Neutrophil (primary cell): ENCODE measurements around the gene C2CD2.

ENCODE experiments used
- H3K27ac ChIP-seq: fragments of 200-600 bp; sonication (generic); 2 replicates; pipeline ENCODE4 v1.5.1; 2016; ENCODE audit warnings: mild to moderate bottlenecking, moderate library complexity
- H3K27me3 ChIP-seq: fragments of 200-600 bp; sonication (generic); 2 replicates; pipeline ENCODE4 v1.6.0; 2016; ENCODE audit warnings: mild to moderate bottlenecking
- H3K36me3 ChIP-seq: fragments of 200-600 bp; sonication (generic); 2 replicates; pipeline ENCODE4 v1.5.1; 2017
- H3K4me1 ChIP-seq, 2 experiments: fragments of 200-600 bp in 1 of 2; sonication (generic) in 1 of 2; 1 replicate in 1 of 2; 2 replicates in 1 of 2; pipeline versions ENCODE4 v1.5.1 to v1.6.1; 2013 to 2016; ENCODE audit warnings: low read depth in 1 of 2, low read length in 1 of 2, mild to moderate bottlenecking in 1 of 2, moderate library complexity in 1 of 2; ENCODE audit not compliant: control insufficient read depth in 1 of 2, insufficient read depth in 1 of 2
- H3K4me3 ChIP-seq, 2 experiments: fragments of 200-600 bp in 1 of 2; sonication (generic) in 1 of 2; 1 replicate in 1 of 2; 2 replicates in 1 of 2; pipeline ENCODE4 v1.5.1; 2013 to 2016; ENCODE audit warnings: low read depth in 1 of 2, low read length in 1 of 2, mild to moderate bottlenecking in 1 of 2, moderate library complexity in 1 of 2
- H3K9me3 ChIP-seq: fragments of 200-600 bp; sonication (generic); 2 replicates; pipeline ENCODE4 v1.5.1; 2016
- TF ChIP-seq, protein P1 (sequence below): fragments of 200-600 bp; sonication (generic); IDR thresholded peaks from 2 replicates; pipeline ENCODE4 v1.5.1; 2016; ENCODE audit warnings: antibody characterized with exemption

The C2CD2 gene

DNA sequence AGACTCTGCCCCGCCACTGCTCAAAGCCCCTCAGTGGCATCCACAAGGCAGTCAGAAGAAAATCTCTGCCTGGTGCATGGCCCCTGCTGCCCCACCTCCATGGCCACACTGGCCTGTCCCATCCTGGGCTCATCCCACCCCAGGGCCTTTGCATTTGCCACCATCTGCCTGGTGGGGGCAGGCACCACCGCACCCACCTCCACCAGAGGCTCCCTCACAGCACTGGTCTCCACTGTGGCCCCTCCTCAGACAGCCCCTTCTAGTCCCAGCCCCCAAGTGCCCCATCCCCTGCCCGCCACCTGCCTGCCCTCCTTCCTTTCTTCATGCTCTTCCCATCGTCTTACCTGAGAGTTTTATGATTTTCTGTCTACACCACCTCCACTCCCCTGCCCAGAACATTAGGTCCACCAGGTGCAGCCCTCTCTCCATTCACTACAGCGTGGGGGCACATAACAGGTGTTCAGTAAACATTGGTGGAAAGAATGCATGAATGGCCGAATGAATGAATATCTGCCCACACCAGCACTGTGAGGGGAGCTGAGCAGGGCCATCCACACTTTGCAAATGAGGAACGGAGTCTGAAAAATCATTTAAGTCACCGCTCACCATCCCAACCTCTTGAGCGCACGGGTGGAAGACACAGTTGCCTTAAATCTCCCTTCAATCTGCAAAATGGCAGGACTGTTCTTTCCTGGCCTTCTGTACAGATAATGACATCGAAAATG, 76.7 kb downstream of the C2CD2 start:
- H3K9me3 ChIP-seq = no peaks in the 10 kb centered on the region
- H3K27me3 ChIP-seq = peaks cover 20% of the 10 kb centered on the region
- H3K36me3 ChIP-seq = no peaks in the 10 kb centered on the region
- TF ChIP-seq, protein P1, sequence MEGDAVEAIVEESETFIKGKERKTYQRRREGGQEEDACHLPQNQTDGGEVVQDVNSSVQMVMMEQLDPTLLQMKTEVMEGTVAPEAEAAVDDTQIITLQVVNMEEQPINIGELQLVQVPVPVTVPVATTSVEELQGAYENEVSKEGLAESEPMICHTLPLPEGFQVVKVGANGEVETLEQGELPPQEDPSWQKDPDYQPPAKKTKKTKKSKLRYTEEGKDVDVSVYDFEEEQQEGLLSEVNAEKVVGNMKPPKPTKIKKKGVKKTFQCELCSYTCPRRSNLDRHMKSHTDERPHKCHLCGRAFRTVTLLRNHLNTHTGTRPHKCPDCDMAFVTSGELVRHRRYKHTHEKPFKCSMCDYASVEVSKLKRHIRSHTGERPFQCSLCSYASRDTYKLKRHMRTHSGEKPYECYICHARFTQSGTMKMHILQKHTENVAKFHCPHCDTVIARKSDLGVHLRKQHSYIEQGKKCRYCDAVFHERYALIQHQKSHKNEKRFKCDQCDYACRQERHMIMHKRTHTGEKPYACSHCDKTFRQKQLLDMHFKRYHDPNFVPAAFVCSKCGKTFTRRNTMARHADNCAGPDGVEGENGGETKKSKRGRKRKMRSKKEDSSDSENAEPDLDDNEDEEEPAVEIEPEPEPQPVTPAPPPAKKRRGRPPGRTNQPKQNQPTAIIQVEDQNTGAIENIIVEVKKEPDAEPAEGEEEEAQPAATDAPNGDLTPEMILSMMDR = no peak
- H3K4me1 ChIP-seq = peaks cover 13 to 14% of the 10 kb centered on the region in 2 experiments
- H3K27ac ChIP-seq = no peak overlapping the region
- H3K4me3 ChIP-seq = no peak overlapping the region

DNA sequence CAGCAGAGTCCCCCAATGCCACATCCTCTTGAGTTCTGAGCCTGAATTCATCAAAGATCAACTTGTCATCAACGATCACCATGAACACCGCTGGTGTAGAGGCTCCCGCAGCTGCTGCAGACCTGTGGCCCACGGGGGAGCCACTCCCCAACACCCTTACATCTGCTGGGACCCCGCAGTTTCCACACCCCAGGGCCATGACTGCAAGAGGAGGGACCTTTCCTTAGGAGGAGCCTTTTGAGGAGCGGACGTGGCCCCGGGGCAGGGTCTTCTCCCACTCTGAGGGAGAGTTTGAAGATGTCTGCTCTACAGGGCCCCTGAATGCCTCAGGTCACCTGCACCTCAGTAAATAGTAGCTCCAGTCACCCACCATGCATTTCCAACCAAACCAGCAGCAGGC, 77.4 kb downstream of the C2CD2 start:
- TF ChIP-seq, protein P1 = no peak
- H3K27me3 ChIP-seq = peaks cover 20% of the 10 kb centered on the region

DNA sequence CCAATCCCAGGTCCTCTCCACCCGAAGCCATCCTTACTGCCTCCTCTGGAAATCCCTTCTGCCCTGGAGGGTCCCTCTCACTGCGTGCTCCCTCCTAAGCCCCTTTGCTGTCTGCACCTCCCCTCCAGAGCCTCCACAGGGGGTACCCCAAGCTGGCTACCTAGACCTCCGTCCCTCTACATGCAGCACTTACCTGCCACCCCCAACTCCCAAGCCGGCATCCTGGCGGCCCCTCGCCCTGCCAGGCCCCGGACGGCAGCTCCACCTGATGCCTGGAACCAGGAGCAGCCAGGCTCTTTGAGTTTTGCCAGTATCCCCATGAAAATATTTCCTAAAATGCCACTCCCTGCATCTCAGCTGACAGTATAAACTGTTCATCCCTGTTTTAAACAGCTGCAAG, 78.7 kb downstream of the C2CD2 start:
- TF ChIP-seq, protein P1 = no peak
- peaks cover 20% of the 10 kb centered on the region for H3K27me3 ChIP-seq
- no peak overlapping the region for H3K4me3 ChIP-seq
- no peak overlapping the region for H3K27ac ChIP-seq
- H3K36me3 ChIP-seq = no peaks in the 10 kb centered on the region
- peaks cover 13 to 14% of the 10 kb centered on the region in 2 experiments for H3K4me1 ChIP-seq
- no peaks in the 10 kb centered on the region for H3K9me3 ChIP-seq

More for the DNA sequence above, 77.4 kb downstream of the C2CD2 start:
- H3K4me1 ChIP-seq = peaks cover 13 to 14% of the 10 kb centered on the region in 2 experiments
- H3K9me3 ChIP-seq = no peaks in the 10 kb centered on the region
- H3K4me3 ChIP-seq = no peak overlapping the region
- H3K36me3 ChIP-seq = no peaks in the 10 kb centered on the region
- no peak overlapping the region for H3K27ac ChIP-seq

DNA sequence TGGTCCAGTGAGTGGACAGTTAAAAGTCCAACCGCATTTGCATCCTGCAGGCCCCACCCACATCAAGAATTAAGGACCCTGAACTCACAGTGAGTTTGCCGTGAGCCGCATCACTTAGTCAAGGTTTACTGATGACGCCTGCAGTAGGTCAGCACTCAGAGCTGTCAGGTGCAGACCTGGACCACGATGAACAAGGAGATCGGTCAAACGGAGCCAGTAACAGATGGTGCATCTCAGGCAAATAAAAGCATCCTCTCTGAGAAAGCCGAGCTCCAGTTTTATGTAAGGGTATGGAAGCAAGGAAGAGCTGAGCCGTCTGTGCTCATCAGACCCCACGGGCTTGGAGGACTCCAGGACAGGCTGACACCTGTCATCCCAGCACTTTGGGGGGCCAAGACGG, 79.2 kb downstream of the C2CD2 start:
- Histone ChIP-seq H3K9me3 (no peaks in the 10 kb centered on the region), H3K27me3 (peaks cover 17% of the 10 kb centered on the region), H3K4me1 (peaks cover 11 to 13% of the 10 kb centered on the region in 2 experiments), H3K4me3 (no peak overlapping the region), H3K27ac (no peak overlapping the region), H3K36me3 (no peaks in the 10 kb centered on the region)
- TF ChIP-seq, protein P1 = no peak

DNA sequence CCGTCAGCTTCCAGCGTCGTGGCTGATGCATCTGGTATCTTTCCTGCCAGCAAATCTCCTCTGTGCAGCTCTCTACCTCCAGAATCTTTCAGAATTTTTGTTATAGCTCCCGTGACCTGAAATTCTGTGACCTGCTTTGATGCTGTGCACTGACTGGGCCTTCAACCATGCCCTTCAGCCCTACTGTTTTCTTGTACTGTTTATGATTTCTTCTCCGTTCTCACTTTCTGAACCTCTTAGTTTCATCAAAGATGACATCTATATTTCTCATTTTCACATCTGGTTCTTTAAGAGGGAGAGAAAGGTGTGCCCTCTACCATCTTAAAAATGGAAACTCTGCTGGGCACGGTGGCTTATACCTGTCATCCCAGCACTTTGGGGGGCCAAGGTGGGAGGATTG, 80.4 kb downstream of the C2CD2 start:
- Histone ChIP-seq H3K4me3 (no peak overlapping the region), H3K27me3 (peaks cover 13% of the 10 kb centered on the region), H3K36me3 (no peaks in the 10 kb centered on the region), H3K4me1 (peaks cover 7 to 9% of the 10 kb centered on the region in 2 experiments), H3K27ac (no peak overlapping the region), H3K9me3 (no peaks in the 10 kb centered on the region)
- TF ChIP-seq, protein P1 = no peak
